ENCODE data around the gene SLC6A12.

SLC6A12 gene

GRCh38 chr12:177336-177979 lies 36.5 kb downstream of the SLC6A12 start:
- no peak for DNase-seq

- peak; percentile 34 to 70 (median 60) for DNase-seq
These were observed 37.4 kb downstream of the SLC6A12 start for GRCh38 chr12:176321-177181.

GRCh38 chr12:175759-176158 lies 38.2 kb downstream of the SLC6A12 start:
- DNase-seq, result no peak

DNA sequence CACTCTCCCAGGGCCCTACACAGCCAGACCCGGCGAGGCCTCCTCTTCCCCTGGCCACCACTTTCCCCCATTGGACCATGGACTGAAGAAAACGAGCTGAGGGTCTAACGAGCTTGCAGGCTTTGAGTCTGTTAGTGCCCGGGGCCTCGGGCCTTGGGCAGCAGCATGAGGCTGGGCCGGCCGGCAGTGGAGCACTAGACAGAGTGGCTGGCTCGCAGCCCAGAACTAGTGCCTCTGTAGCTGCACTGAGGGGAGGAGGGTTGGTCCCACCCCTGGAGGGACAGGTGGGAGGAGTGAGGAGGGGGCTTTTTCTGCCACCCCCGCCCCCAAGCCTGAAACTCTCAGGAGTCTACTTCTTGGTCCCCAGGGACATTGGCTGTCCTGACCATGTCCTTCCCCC lies 38.7 kb downstream of the SLC6A12 start:
- DNase-seq, result no peak

GRCh38 chr12:174596-174995 lies 39.4 kb downstream of the SLC6A12 start:
- no peak for DNase-seq

- DNase-seq, result no peak
These were observed 39.8 kb downstream of the SLC6A12 start for GRCh38 chr12:174124-174523.

DNA sequence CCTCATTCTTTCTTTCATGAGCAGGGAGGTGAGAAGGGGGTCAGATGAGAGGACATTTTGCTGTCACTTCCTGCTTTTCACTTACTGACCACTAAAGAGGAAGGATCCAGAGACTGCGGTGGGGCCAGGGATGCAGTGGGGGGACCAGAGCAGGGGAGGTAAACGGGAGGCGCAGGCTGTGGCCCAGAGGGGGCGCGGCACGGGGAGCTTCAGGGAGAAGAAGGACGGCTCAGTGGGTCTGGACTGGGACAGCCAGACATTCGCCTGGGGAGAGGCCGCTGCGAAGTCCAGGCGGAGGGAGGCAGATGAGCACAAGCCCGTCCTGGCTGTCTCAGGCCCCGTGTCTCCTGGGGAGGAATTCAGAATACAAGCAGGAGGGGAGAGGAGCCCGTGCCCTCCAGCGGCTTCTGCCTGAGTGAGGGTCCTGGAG lies 41.2 kb downstream of the SLC6A12 start:
- DNase-seq, result peak; percentile 34 to 66 (median 58)

GRCh38 chr12:171743-172676 lies 41.9 kb downstream of the SLC6A12 start:
- DNase-seq, result peak in 3 of 4 experiments; percentile 9 to 45 (median 43)

GRCh38 chr12:171276-171675 lies 42.7 kb downstream of the SLC6A12 start:
- DNase-seq, result no peak

GRCh38 chr12:170371-171225 lies 43.4 kb downstream of the SLC6A12 start:
- no peak for DNase-seq

- DNase-seq, result no peak
These were observed 44.2 kb downstream of the SLC6A12 start for GRCh38 chr12:169528-170370.

- no peak for DNase-seq
These were observed 45.0 kb downstream of the SLC6A12 start for GRCh38 chr12:168763-169525.

DNA sequence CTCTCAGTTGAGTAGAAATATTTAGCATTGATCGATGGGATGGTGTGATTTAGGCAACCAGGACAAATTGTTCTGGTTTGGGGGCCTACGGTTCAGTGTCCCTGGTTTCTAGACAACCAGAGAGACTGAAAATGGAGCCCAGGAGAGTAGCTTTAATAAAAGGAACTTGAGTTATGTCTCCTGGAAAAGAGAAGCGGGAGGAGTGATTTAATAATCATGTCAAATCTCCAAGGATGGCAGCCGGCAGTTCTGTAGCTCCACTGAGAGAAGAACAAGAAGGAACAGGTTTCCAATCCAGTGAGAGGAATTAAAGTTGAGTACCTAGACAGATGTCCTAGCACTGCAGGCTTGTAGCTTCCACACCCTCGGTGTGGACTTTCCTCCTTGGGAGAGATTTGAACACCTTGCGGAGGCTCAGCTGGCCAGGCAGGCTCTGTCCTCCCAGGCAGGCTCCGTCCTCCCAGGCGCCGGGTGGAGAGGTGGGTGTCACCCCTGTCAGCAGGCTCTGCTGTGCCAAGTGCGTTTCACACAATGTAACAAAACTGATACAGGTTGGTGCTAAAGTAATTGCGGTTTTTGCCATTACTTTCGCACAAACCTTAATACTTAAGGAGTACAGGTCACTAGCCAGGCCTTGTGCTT lies 45.9 kb downstream of the SLC6A12 start:
- no peak for DNase-seq

- no peak for DNase-seq
These were observed 47.4 kb downstream of the SLC6A12 start for GRCh38 chr12:166425-167075.

- DNase-seq, result no peak
These were observed 48.0 kb downstream of the SLC6A12 start for GRCh38 chr12:165862-166368.

DNA sequence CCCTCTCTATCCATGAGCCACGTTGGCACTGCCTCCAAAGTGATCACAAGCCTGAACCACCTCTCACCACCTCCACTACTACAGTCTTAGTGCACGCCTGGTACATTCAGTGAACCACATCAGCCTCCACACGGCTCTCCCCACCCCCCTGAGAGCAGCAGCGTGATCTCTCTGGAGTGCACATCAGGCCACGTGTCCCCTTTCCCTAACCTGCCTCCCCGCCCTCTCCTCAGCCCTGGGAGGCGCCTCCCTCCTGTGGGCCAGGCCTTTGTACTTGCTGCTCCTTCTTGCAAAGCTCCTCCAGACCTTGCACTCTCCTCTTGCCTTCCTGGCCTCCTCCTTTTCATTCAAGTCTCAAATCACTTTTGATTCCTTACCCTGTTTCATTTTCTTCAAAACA lies 49.8 kb downstream of the SLC6A12 start:
- no peak for DNase-seq

- DNase-seq, result peak in 2 of 4 experiments; percentile 14 to 32
These were observed 50.5 kb downstream of the SLC6A12 start for GRCh38 chr12:163406-163986.

Measured in suppressor macrophage (primary cell).